Esophagus (tissue), 2 donors: ENCODE results near the gene UCP3. TPM values are rescaled to one million over a fixed set of nuclear protein-coding genes. Genes with fewer than 3 reads are reported as not detected.

Experiments used
- H3K27ac ChIP-seq, 2 donors: one replicate each; pipeline ENCODE4 v1.5.1; 2013; ENCODE audit warnings: low read depth in 2 of 2, mild to moderate bottlenecking in 2 of 2, inconsistent platforms in 1 of 2, low read length in 1 of 2, moderate library complexity in 1 of 2
- H3K27me3 ChIP-seq, 2 donors: one replicate each; pipeline ENCODE4 v1.6.1; 2013; ENCODE audit warnings: low read length in 2 of 2, control low read depth in 1 of 2, mild to moderate bottlenecking in 1 of 2; ENCODE audit not compliant: insufficient read depth in 2 of 2, control insufficient read depth in 1 of 2
- H3K36me3 ChIP-seq, 2 donors: one replicate each; pipeline ENCODE4 v1.6.1; 2013; ENCODE audit warnings: low read length in 1 of 2; ENCODE audit not compliant: control insufficient read depth in 2 of 2, insufficient read depth in 2 of 2
- H3K4me1 ChIP-seq, 2 donors: one replicate each; pipeline ENCODE4 v1.6.1; 2013; ENCODE audit warnings: low read length in 1 of 2; ENCODE audit not compliant: control insufficient read depth in 2 of 2, insufficient read depth in 2 of 2
- H3K4me3 ChIP-seq, 2 donors: one replicate each; pipeline ENCODE4 v1.5.1; 2013; ENCODE audit warnings: low read length in 2 of 2, mild to moderate bottlenecking in 2 of 2, low read depth in 1 of 2, moderate library complexity in 1 of 2
- H3K9me3 ChIP-seq, 2 donors: one replicate each; pipeline ENCODE4 v1.6.1; 2013; ENCODE audit warnings: mild to moderate bottlenecking in 2 of 2, low read depth in 1 of 2, low read length in 1 of 2, moderate library complexity in 1 of 2; ENCODE audit not compliant: control insufficient read depth in 2 of 2, insufficient read depth in 1 of 2
- WGBS, 2 donors: extraction: QIAGEN DNeasy Blood & Tissue Kit; methylation state at CpG; one replicate each; pipeline ENCODE4 v1.1.7; 2013; 5-methylcytosine and 5-hydroxymethylcytosine counted together
- polyA plus RNA-seq, 2 donors: library from polyadenylated mRNA; stranded (reverse); fragments of 200-250 nt; gene quantifications; one replicate each; pipeline ENCODE4 v1.2.3, GENCODE V29; 2013
- donor health status: healthy with polysubstance abuse.
- donor health status: Bipolar disorder and iron deficiency.

The UCP3 gene
- polyA plus RNA-seq, 2 donors = 0.41 to 1.4 TPM

- Histone ChIP-seq H3K4me1 (peaks cover 0 to 3% of the 10 kb centered on the region in 2 donors), H3K9me3 (no peaks in the 10 kb centered on the region), H3K4me3 (no peak overlapping the region), H3K27ac (no peak overlapping the region), H3K27me3 (no peaks in the 10 kb centered on the region), H3K36me3 (no peaks in the 10 kb centered on the region)
- WGBS, 2 donors = 79 to 82% methylated on average over 9 of the region's 9 CpGs
Observed at GRCh38 chr11:74010306-74011300, 1.7 kb upstream of the UCP3 start.

GRCh38 chr11:74009675-74010305 is 905 bp upstream of the UCP3 start:
- WGBS, 2 donors = 91 to 95% methylated on average over 5 of the region's 5 CpGs
- Histone ChIP-seq H3K27me3 (no peaks in the 10 kb centered on the region), H3K36me3 (no peaks in the 10 kb centered on the region), H3K27ac (no peak overlapping the region), H3K4me3 (no peak overlapping the region), H3K9me3 (no peaks in the 10 kb centered on the region), H3K4me1 (peaks cover 0 to under 1% of the 10 kb centered on the region in 2 donors)

- no peaks in the 10 kb centered on the region for H3K36me3 ChIP-seq
- no peaks in the 10 kb centered on the region for H3K27me3 ChIP-seq
- H3K4me1 ChIP-seq = no peaks in the 10 kb centered on the region
- no peak overlapping the region for H3K4me3 ChIP-seq
- H3K27ac ChIP-seq = no peak overlapping the region
- H3K9me3 ChIP-seq = no peaks in the 10 kb centered on the region
- WGBS, 2 donors = 90 to 91% methylated on average over 3 of the region's 3 CpGs
Observed at GRCh38 chr11:74009230-74009547, 304 bp upstream of the UCP3 start.

- Histone ChIP-seq H3K27ac (no peak overlapping the region), H3K36me3 (peaks cover 0 to 2% of the 10 kb centered on the region in 2 donors), H3K9me3 (no peaks in the 10 kb centered on the region), H3K4me3 (no peak overlapping the region), H3K4me1 (no peaks in the 10 kb centered on the region), H3K27me3 (no peaks in the 10 kb centered on the region)
- 86% methylated on average over 6 of the region's 6 CpGs for WGBS, 2 donors
Observed at GRCh38 chr11:74007691-74008372, 1.1 kb downstream of the UCP3 start.

- WGBS, 2 donors = 83% methylated on average over 7 of the region's 7 CpGs
- no peaks in the 10 kb centered on the region for H3K4me1 ChIP-seq
- no peak overlapping the region for H3K4me3 ChIP-seq
- H3K9me3 ChIP-seq = no peaks in the 10 kb centered on the region
- no peak overlapping the region for H3K27ac ChIP-seq
- H3K27me3 ChIP-seq = no peaks in the 10 kb centered on the region
- peaks cover 0 to 2% of the 10 kb centered on the region in 2 donors for H3K36me3 ChIP-seq
Observed at GRCh38 chr11:74006743-74007304, 2.1 kb downstream of the UCP3 start.

GRCh38 chr11:74005721-74006517 is 3.0 kb downstream of the UCP3 start:
- Histone ChIP-seq H3K27ac (no peak overlapping the region), H3K27me3 (no peaks in the 10 kb centered on the region), H3K4me1 (no peaks in the 10 kb centered on the region), H3K4me3 (no peak overlapping the region), H3K36me3 (peaks cover 0 to 2% of the 10 kb centered on the region in 2 donors), H3K9me3 (no peaks in the 10 kb centered on the region)
- WGBS, 2 donors = 96% methylated on average over 29 of the region's 29 CpGs

- no peak overlapping the region for H3K4me3 ChIP-seq
- WGBS, 2 donors = 57 to 71% methylated on average over 11 of the region's 11 CpGs
Observed at GRCh38 chr11:74004759-74005615, 3.9 kb downstream of the UCP3 start.

GRCh38 chr11:74004046-74004695 is 4.7 kb downstream of the UCP3 start:
- no peak overlapping the region for H3K27ac ChIP-seq
- no peaks in the 10 kb centered on the region for H3K27me3 ChIP-seq
- WGBS, 2 donors = 82 to 93% methylated on average over 6 of the region's 6 CpGs
- H3K4me1 ChIP-seq = no peaks in the 10 kb centered on the region
- no peak overlapping the region for H3K4me3 ChIP-seq
- H3K36me3 ChIP-seq = peaks cover 0 to 2% of the 10 kb centered on the region in 2 donors
- H3K9me3 ChIP-seq = no peaks in the 10 kb centered on the region

More at GRCh38 chr11:74004759-74005615, 3.9 kb downstream of the UCP3 start:
- H3K36me3 ChIP-seq = peaks cover 0 to 2% of the 10 kb centered on the region in 2 donors
- no peaks in the 10 kb centered on the region for H3K27me3 ChIP-seq
- H3K27ac ChIP-seq = no peak overlapping the region
- H3K9me3 ChIP-seq = no peaks in the 10 kb centered on the region
- no peaks in the 10 kb centered on the region for H3K4me1 ChIP-seq
